ENCODE results near the gene LKAAEAR1. TPM values are rescaled to one million over a fixed set of nuclear protein-coding genes. Genes with fewer than 3 reads are reported as not detected.

LKAAEAR1 gene
- total and polyA plus RNA-seq, 2 of the 13 experiments (the other 11 are each of a cell fraction or from before 2014, with no cell fraction given) = not detected

GRCh38 chr20:64080813-64081623 is 3.2 kb downstream of the LKAAEAR1 start (continued):
- TF ChIP-seq HMGXB3 (CRISPR knock-in tag; IDR thresholded peaks at IDR 0.05; ENCODE audit: borderline replicate concordance) (no peak), CCAR2 (optimal IDR thresholded peaks at IDR 0.05; ENCODE audit: low read depth, low read length) (no peak), EP300 (IDR thresholded peaks at IDR 0.05; ENCODE audit: low read depth in 2 of 2, low read length in 2 of 2) (no peak), EP300 (CRISPR knock-in tag; IDR thresholded peaks at IDR 0.05; ENCODE audit: borderline replicate concordance) (no peak), TIGD3 (CRISPR knock-in tag; IDR thresholded peaks at IDR 0.05; ENCODE audit: borderline replicate concordance) (no peak), NFRKB (IDR thresholded peaks at IDR 0.05) (no peak), KDM3A (CRISPR knock-in tag; IDR thresholded peaks at IDR 0.05; ENCODE audit: low read depth) (no peak), ZFP36L2 (CRISPR knock-in tag; IDR thresholded peaks at IDR 0.05) (no peak), ZHX2 (IDR thresholded peaks at IDR 0.05; ENCODE audit: low read depth) (no peak), ZHX2 (CRISPR knock-in tag; IDR thresholded peaks at IDR 0.05; ENCODE audit: borderline replicate concordance) (no peak), IRF9 (CRISPR knock-in tag; IDR thresholded peaks at IDR 0.05; ENCODE audit: borderline replicate concordance) (no peak), TEAD3 (CRISPR knock-in tag; optimal IDR thresholded peaks at IDR 0.05; ENCODE audit: borderline replicate concordance) (no peak), ZKSCAN1 (IDR thresholded peaks at IDR 0.05; ENCODE audit: low read length) (no peak), REXO4 (CRISPR knock-in tag; IDR thresholded peaks at IDR 0.05; ENCODE audit: borderline replicate concordance) (no peak), BATF2 (CRISPR knock-in tag; IDR thresholded peaks at IDR 0.05) (no peak)

Data from HepG2 (cell line).